Measurements from ENCODE around the gene GCNA.
"Not testable (repeated sequence)": the region's sequence is repeated elsewhere in the genome, so short reads cannot be mapped to it uniquely, and the experiment has no call there.

Gene GCNA

GRCh38 chrX:71563921-71564320, 14.3 kb upstream of the GCNA start:
- Histone ChIP-seq H3K27ac (ENCODE audit: low read length) (no peak overlapping the region), H3K4me1 (ENCODE audit: control insufficient read depth, low read depth, low read length) (no peaks in the 10 kb centered on the region), H3K9me3 (ENCODE audit: control insufficient read depth, low read depth, low read length) (peaks cover 17% of the 10 kb centered on the region), H3K9ac (ENCODE audit: low read length) (no peak overlapping the region), H3K27me3 (ENCODE audit: control insufficient read depth, insufficient read depth, low read length) (no peaks in the 10 kb centered on the region), H3K4me3 (ENCODE audit: low read length) (no peak overlapping the region), H3K36me3 (ENCODE audit: control insufficient read depth, low read depth, low read length) (peaks cover 87% of the 10 kb centered on the region)

- Histone ChIP-seq H3K27me3 (ENCODE audit: control insufficient read depth, insufficient read depth, low read length) (no peaks in the 10 kb centered on the region), H3K9me3 (ENCODE audit: control insufficient read depth, low read depth, low read length) (peaks cover 17% of the 10 kb centered on the region), H3K4me1 (ENCODE audit: control insufficient read depth, low read depth, low read length) (no peaks in the 10 kb centered on the region), H3K9ac (ENCODE audit: low read length) (no peak overlapping the region), H3K36me3 (ENCODE audit: control insufficient read depth, low read depth, low read length) (peaks cover 79% of the 10 kb centered on the region), H3K27ac (ENCODE audit: low read length) (no peak overlapping the region), H3K4me3 (ENCODE audit: low read length) (no peak overlapping the region)
Measured at GRCh38 chrX:71565474-71566041, 12.7 kb upstream of the GCNA start.

- not testable (repeated sequence) for H3K27ac ChIP-seq (ENCODE audit: low read length); H3K27me3 ChIP-seq (ENCODE audit: control insufficient read depth, insufficient read depth, low read length)
Measured at GRCh38 chrX:71571390-71571789, 6.8 kb upstream of the GCNA start.

GRCh38 chrX:71573590-71573989, 4.6 kb upstream of the GCNA start:
- no peaks in the 10 kb centered on the region for H3K4me1 ChIP-seq (ENCODE audit: control insufficient read depth, low read depth, low read length)
- H3K4me3 ChIP-seq (ENCODE audit: low read length), result no peak overlapping the region
- no peak overlapping the region for H3K9ac ChIP-seq (ENCODE audit: low read length)
- H3K9me3 ChIP-seq (ENCODE audit: control insufficient read depth, low read depth, low read length), result peaks cover 14% of the 10 kb centered on the region
- no peaks in the 10 kb centered on the region for H3K27me3 ChIP-seq (ENCODE audit: control insufficient read depth, insufficient read depth, low read length)
- no peak overlapping the region for H3K27ac ChIP-seq (ENCODE audit: low read length)
- H3K36me3 ChIP-seq (ENCODE audit: control insufficient read depth, low read depth, low read length), result peaks cover 47% of the 10 kb centered on the region

More at GRCh38 chrX:71571390-71571789, 6.8 kb upstream of the GCNA start:
- Histone ChIP-seq H3K36me3 (ENCODE audit: control insufficient read depth, low read depth, low read length) (peaks cover 68% of the 10 kb centered on the region), H3K9me3 (ENCODE audit: control insufficient read depth, low read depth, low read length) (peaks cover 20% of the 10 kb centered on the region)
- H3K9ac ChIP-seq (ENCODE audit: low read length); H3K4me3 ChIP-seq (ENCODE audit: low read length); H3K4me1 ChIP-seq (ENCODE audit: control insufficient read depth, low read depth, low read length): not testable (repeated sequence)

GRCh38 chrX:71577682-71578081, 555 bp upstream of the GCNA start:
- H3K9me3 ChIP-seq (ENCODE audit: control insufficient read depth, low read depth, low read length), result peaks cover 13% of the 10 kb centered on the region
- no peak overlapping the region for H3K4me3 ChIP-seq (ENCODE audit: low read length)
- no peak overlapping the region for H3K9ac ChIP-seq (ENCODE audit: low read length)
- H3K27ac ChIP-seq (ENCODE audit: low read length), result no peak overlapping the region
- no peaks in the 10 kb centered on the region for H3K27me3 ChIP-seq (ENCODE audit: control insufficient read depth, insufficient read depth, low read length)
- peaks cover 27% of the 10 kb centered on the region for H3K36me3 ChIP-seq (ENCODE audit: control insufficient read depth, low read depth, low read length)
- no peaks in the 10 kb centered on the region for H3K4me1 ChIP-seq (ENCODE audit: control insufficient read depth, low read depth, low read length)

GRCh38 chrX:71579136-71579989, 1.1 kb downstream of the GCNA start:
- H3K4me1 ChIP-seq (ENCODE audit: control insufficient read depth, low read depth, low read length), result no peaks in the 10 kb centered on the region
- peaks cover 14% of the 10 kb centered on the region for H3K9me3 ChIP-seq (ENCODE audit: control insufficient read depth, low read depth, low read length)
- no peak overlapping the region for H3K4me3 ChIP-seq (ENCODE audit: low read length)
- H3K36me3 ChIP-seq (ENCODE audit: control insufficient read depth, low read depth, low read length), result peaks cover 14% of the 10 kb centered on the region
- H3K9ac ChIP-seq (ENCODE audit: low read length), result no peak overlapping the region
- H3K27me3 ChIP-seq (ENCODE audit: control insufficient read depth, insufficient read depth, low read length), result no peaks in the 10 kb centered on the region
- H3K27ac ChIP-seq (ENCODE audit: low read length), result no peak overlapping the region

GRCh38 chrX:71579990-71580380, 1.7 kb downstream of the GCNA start:
- Histone ChIP-seq H3K36me3 (ENCODE audit: control insufficient read depth, low read depth, low read length) (peaks cover 8% of the 10 kb centered on the region), H3K27ac (ENCODE audit: low read length) (no peak overlapping the region), H3K4me1 (ENCODE audit: control insufficient read depth, low read depth, low read length) (no peaks in the 10 kb centered on the region), H3K9me3 (ENCODE audit: control insufficient read depth, low read depth, low read length) (peaks cover 11% of the 10 kb centered on the region), H3K4me3 (ENCODE audit: low read length) (no peak overlapping the region), H3K9ac (ENCODE audit: low read length) (no peak overlapping the region), H3K27me3 (ENCODE audit: control insufficient read depth, insufficient read depth, low read length) (no peaks in the 10 kb centered on the region)

- Histone ChIP-seq H3K36me3 (ENCODE audit: control insufficient read depth, low read depth, low read length) (no peaks in the 10 kb centered on the region), H3K9me3 (ENCODE audit: control insufficient read depth, low read depth, low read length) (peaks cover 4% of the 10 kb centered on the region), H3K9ac (ENCODE audit: low read length) (no peak overlapping the region), H3K4me3 (ENCODE audit: low read length) (no peak overlapping the region), H3K4me1 (ENCODE audit: control insufficient read depth, low read depth, low read length) (no peaks in the 10 kb centered on the region), H3K27me3 (ENCODE audit: control insufficient read depth, insufficient read depth, low read length) (no peaks in the 10 kb centered on the region), H3K27ac (ENCODE audit: low read length) (no peak overlapping the region)
Measured at GRCh38 chrX:71581210-71581609, 3.0 kb downstream of the GCNA start.

GRCh38 chrX:71586929-71587328, 8.7 kb downstream of the GCNA start:
- H3K27me3 ChIP-seq (ENCODE audit: control insufficient read depth, insufficient read depth, low read length), result no peaks in the 10 kb centered on the region
- H3K9ac ChIP-seq (ENCODE audit: low read length), result no peak overlapping the region
- no peaks in the 10 kb centered on the region for H3K36me3 ChIP-seq (ENCODE audit: control insufficient read depth, low read depth, low read length)
- H3K9me3 ChIP-seq (ENCODE audit: control insufficient read depth, low read depth, low read length), result peaks cover 8% of the 10 kb centered on the region
- H3K4me3 ChIP-seq (ENCODE audit: low read length), result no peak overlapping the region
- no peak overlapping the region for H3K27ac ChIP-seq (ENCODE audit: low read length)
- no peaks in the 10 kb centered on the region for H3K4me1 ChIP-seq (ENCODE audit: control insufficient read depth, low read depth, low read length)

GRCh38 chrX:71593210-71593609, 15.0 kb downstream of the GCNA start:
- H3K9ac ChIP-seq (ENCODE audit: low read length); H3K27ac ChIP-seq (ENCODE audit: low read length); H3K4me3 ChIP-seq (ENCODE audit: low read length); H3K4me1 ChIP-seq (ENCODE audit: control insufficient read depth, low read depth, low read length); H3K36me3 ChIP-seq (ENCODE audit: control insufficient read depth, low read depth, low read length); H3K27me3 ChIP-seq (ENCODE audit: control insufficient read depth, insufficient read depth, low read length): not testable (repeated sequence)
- H3K9me3 ChIP-seq (ENCODE audit: control insufficient read depth, low read depth, low read length), result peaks cover 14% of the 10 kb centered on the region

GRCh38 chrX:71599965-71600364, 21.7 kb downstream of the GCNA start:
- no peaks in the 10 kb centered on the region for H3K27me3 ChIP-seq (ENCODE audit: control insufficient read depth, insufficient read depth, low read length)
- peaks cover 23% of the 10 kb centered on the region for H3K9me3 ChIP-seq (ENCODE audit: control insufficient read depth, low read depth, low read length)
- peaks cover 5% of the 10 kb centered on the region for H3K36me3 ChIP-seq (ENCODE audit: control insufficient read depth, low read depth, low read length)
- H3K27ac ChIP-seq (ENCODE audit: low read length), result no peak overlapping the region
- H3K4me3 ChIP-seq (ENCODE audit: low read length), result no peak overlapping the region
- H3K9ac ChIP-seq (ENCODE audit: low read length), result no peak overlapping the region
- H3K4me1 ChIP-seq (ENCODE audit: control insufficient read depth, low read depth, low read length), result no peaks in the 10 kb centered on the region

GRCh38 chrX:71603618-71604017, 25.4 kb downstream of the GCNA start:
- no peak overlapping the region for H3K4me3 ChIP-seq (ENCODE audit: low read length)
- H3K27ac ChIP-seq (ENCODE audit: low read length), result no peak overlapping the region
- no peaks in the 10 kb centered on the region for H3K27me3 ChIP-seq (ENCODE audit: control insufficient read depth, insufficient read depth, low read length)
- H3K9me3 ChIP-seq (ENCODE audit: control insufficient read depth, low read depth, low read length), result peaks cover 14% of the 10 kb centered on the region
- H3K36me3 ChIP-seq (ENCODE audit: control insufficient read depth, low read depth, low read length), result peaks cover 7% of the 10 kb centered on the region
- no peak overlapping the region for H3K9ac ChIP-seq (ENCODE audit: low read length)
- H3K4me1 ChIP-seq (ENCODE audit: control insufficient read depth, low read depth, low read length), result no peaks in the 10 kb centered on the region
